Spleen (tissue), 7 donors: ENCODE results near the gene VPS18.

Experiments
- POLR2A ChIP-seq, 3 donors: fragments of 450-650 bp; IDR thresholded peaks; one replicate each; pipeline ENCODE4 v1.5.1; 2017; ENCODE audit warnings: antibody characterized with exemption in 3 of 3, mild to moderate bottlenecking in 1 of 3
- POLR2AphosphoS5 ChIP-seq, 3 donors: sonication (generic); formaldehyde crosslinking; IDR thresholded peaks; one replicate each; pipeline ENCODE4 v1.5.1; 2017; ENCODE audit warnings: antibody characterized with exemption in 3 of 3
- TF ChIP-seq, protein P1 (sequence below), 11 experiments: fragments of 200-600 bp in 7 of 11; fragments of 450-650 bp in 4 of 11; sonication (generic) in 4 of 11; IDR thresholded peaks in 8 of 11; conservative IDR thresholded peaks in 3 of 11; 1 replicate in 7 of 11; 2 replicates in 4 of 11; pipeline versions ENCODE4 v1.4.0 to v1.8.0; 2016 to 2021; ENCODE audit warnings: antibody characterized with exemption in 11 of 11, inconsistent platforms in 4 of 11, mild to moderate bottlenecking in 1 of 11
- donor health status: DM: no; HTN: no; CAD: no; lungs with moderate emphysema.
- donor health status: DM: no; HTN: no; CAD: no.
- donor health status: DM: no; HTN: no; CAD: no.

GRCh38 chr15:40855706-40856234 lies 38.5 kb upstream of the VPS18 start:
- TF ChIP-seq, protein P1, sequence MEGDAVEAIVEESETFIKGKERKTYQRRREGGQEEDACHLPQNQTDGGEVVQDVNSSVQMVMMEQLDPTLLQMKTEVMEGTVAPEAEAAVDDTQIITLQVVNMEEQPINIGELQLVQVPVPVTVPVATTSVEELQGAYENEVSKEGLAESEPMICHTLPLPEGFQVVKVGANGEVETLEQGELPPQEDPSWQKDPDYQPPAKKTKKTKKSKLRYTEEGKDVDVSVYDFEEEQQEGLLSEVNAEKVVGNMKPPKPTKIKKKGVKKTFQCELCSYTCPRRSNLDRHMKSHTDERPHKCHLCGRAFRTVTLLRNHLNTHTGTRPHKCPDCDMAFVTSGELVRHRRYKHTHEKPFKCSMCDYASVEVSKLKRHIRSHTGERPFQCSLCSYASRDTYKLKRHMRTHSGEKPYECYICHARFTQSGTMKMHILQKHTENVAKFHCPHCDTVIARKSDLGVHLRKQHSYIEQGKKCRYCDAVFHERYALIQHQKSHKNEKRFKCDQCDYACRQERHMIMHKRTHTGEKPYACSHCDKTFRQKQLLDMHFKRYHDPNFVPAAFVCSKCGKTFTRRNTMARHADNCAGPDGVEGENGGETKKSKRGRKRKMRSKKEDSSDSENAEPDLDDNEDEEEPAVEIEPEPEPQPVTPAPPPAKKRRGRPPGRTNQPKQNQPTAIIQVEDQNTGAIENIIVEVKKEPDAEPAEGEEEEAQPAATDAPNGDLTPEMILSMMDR (IDR thresholded peaks at IDR 0.05 in 8 of 11, conservative IDR thresholded peaks at IDR 0.05 in 3 of 11), result no peak
- TF ChIP-seq POLR2AphosphoS5 (IDR thresholded peaks at IDR 0.05), result no peak
- no peak for TF ChIP-seq POLR2A (IDR thresholded peaks at IDR 0.05)
